HG03575 (cell line): ENCODE measurements around the gene CDH4.

Source experiments
- ATAC-seq: cut with Tn5 transposase; IDR thresholded peaks from one replicate; pipeline ENCODE4 v1.9.1; 2021; ENCODE audit not compliant: unreplicated experiment, insufficient number of reproducible peaks, low FRiP score; ENCODE audit errors: extremely low read depth

The CDH4 gene

GRCh38 chr20:61882716-61883615 lies 630.9 kb downstream of the CDH4 start:
- no peak for ATAC-seq

- no peak for ATAC-seq
These were observed 631.9 kb downstream of the CDH4 start for GRCh38 chr20:61883857-61884393.

GRCh38 chr20:61884571-61885389 lies 632.7 kb downstream of the CDH4 start:
- no peak for ATAC-seq

GRCh38 chr20:61885759-61886715 lies 634.0 kb downstream of the CDH4 start:
- ATAC-seq: no peak

GRCh38 chr20:61886721-61887595 lies 634.9 kb downstream of the CDH4 start:
- ATAC-seq: no peak

GRCh38 chr20:61887596-61888093 lies 635.6 kb downstream of the CDH4 start:
- ATAC-seq: no peak

- ATAC-seq: no peak
These were observed 636.2 kb downstream of the CDH4 start for GRCh38 chr20:61888101-61888865.

- ATAC-seq: no peak
These were observed 637.6 kb downstream of the CDH4 start for GRCh38 chr20:61889659-61890058.

GRCh38 chr20:61890210-61890609 lies 638.1 kb downstream of the CDH4 start:
- ATAC-seq: no peak

- ATAC-seq: no peak
These were observed 639.4 kb downstream of the CDH4 start for GRCh38 chr20:61891476-61891875.

GRCh38 chr20:61891916-61892649 lies 640.0 kb downstream of the CDH4 start:
- no peak for ATAC-seq

GRCh38 chr20:61895016-61895415 lies 643.0 kb downstream of the CDH4 start:
- no peak for ATAC-seq

- no peak for ATAC-seq
These were observed 643.6 kb downstream of the CDH4 start for GRCh38 chr20:61895686-61896057.

GRCh38 chr20:61896058-61896961 lies 644.2 kb downstream of the CDH4 start:
- no peak for ATAC-seq
